ENCODE measurements around the gene PCDHGA8.
"Not testable (repeated sequence)": the region's sequence is repeated elsewhere in the genome, so short reads cannot be mapped to it uniquely, and the experiment has no call there.

- TF ChIP-seq CTCF (IDR thresholded peaks at IDR 0.05); SIN3A (IDR thresholded peaks at IDR 0.05; ENCODE audit: borderline replicate concordance, insufficient read depth, low read depth, low read length): not testable (repeated sequence)
These were observed 40.3 kb downstream of the PCDHGA8 start for GRCh38 chr5:141432726-141433125.

Data from Panc1 (cell line).